MM.1S (cell line): ENCODE measurements around the gene TMEM156.
"Not testable (repeated sequence)": the region's sequence is repeated elsewhere in the genome, so short reads cannot be mapped to it uniquely, and the experiment has no call there.

Experiments used
- EZH2 ChIP-seq: fragments of 300-600 bp; sonication (generic); optimal IDR thresholded peaks from 2 replicates; pipeline ENCODE3; 2017; ENCODE audit warnings: low read depth, mild to moderate bottlenecking, antibody characterized with exemption, low read length, mixed read lengths
- TF ChIP-seq, protein P1 (sequence below): fragments of 300-600 bp; sonication (generic); IDR thresholded peaks from 2 replicates; pipeline ENCODE4 v1.5.1; 2016; ENCODE audit warnings: antibody characterized with exemption, low read length, mixed read lengths

DNA sequence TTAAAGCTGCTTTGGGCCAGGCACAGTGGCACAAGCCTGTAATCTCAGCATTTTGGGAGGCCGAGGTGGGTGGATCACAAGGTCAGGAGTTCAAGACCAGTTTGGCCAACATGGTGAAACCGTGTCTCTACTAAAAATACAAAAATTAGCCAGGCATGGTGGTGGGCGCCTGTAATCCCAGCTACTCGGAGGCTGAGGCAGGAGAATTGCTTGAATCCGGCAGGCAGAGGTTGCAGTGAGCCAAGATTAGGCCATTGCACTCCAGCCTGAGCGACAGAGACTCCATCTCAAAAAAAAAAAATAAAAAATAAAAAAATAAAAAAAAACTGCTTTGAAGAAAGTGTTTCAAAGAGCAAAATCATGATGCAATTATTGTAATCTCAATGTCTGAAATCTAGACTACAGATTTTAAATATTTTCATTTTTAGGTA is 604 bp downstream of the TMEM156 start:
- TF ChIP-seq, protein P1, sequence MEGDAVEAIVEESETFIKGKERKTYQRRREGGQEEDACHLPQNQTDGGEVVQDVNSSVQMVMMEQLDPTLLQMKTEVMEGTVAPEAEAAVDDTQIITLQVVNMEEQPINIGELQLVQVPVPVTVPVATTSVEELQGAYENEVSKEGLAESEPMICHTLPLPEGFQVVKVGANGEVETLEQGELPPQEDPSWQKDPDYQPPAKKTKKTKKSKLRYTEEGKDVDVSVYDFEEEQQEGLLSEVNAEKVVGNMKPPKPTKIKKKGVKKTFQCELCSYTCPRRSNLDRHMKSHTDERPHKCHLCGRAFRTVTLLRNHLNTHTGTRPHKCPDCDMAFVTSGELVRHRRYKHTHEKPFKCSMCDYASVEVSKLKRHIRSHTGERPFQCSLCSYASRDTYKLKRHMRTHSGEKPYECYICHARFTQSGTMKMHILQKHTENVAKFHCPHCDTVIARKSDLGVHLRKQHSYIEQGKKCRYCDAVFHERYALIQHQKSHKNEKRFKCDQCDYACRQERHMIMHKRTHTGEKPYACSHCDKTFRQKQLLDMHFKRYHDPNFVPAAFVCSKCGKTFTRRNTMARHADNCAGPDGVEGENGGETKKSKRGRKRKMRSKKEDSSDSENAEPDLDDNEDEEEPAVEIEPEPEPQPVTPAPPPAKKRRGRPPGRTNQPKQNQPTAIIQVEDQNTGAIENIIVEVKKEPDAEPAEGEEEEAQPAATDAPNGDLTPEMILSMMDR: not testable (repeated sequence)
- not testable (repeated sequence) for TF ChIP-seq EZH2
